GM19328 (cell line): ENCODE results near the gene FKRP.
"Not testable (repeated sequence)": the region's sequence is repeated elsewhere in the genome, so short reads cannot be mapped to it uniquely, and the experiment has no call there.

Source experiments
- ATAC-seq: cut with Tn5 transposase; IDR thresholded peaks from one replicate; pipeline ENCODE4 v1.9.1; 2021; ENCODE audit warnings: mild to moderate bottlenecking, moderate library complexity; ENCODE audit not compliant: unreplicated experiment

Gene FKRP

DNA sequence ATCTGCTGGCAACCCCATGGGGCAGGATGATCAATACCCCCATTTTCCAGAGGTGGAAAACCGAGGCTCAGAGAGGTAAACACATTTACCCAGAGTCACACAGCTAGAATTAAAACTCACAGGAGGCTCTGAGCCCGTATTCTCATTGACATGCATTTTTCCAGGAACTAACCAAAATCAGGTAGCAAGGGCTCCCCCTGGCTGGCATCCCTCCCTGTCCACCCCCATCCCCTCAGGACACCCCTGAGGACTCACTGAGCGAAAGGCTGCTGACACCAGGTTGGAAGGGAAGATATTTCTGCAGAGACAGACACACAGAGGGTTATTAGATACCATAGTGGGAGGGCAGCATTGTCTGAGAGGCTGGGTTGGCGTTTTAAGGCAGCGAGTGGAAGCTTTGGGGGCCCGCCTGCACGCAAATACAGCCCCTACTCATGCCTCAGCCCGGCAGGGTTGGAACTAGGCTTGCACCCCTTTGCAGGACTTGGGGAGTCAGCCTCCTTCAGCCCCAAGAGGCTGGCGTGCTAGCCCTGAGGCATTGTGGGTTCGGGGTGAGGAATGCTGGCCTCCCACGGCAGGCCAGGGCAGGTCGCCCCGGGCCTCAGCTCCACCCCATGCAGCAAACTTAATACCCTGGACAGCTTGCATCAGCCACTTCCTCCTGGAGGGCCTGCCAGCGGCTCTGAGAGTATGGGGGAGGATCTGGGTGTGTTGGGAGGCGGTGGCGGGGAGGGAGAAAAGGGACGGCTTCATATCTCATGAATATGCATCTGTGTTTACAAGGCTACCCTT, 38.6 kb downstream of the FKRP start:
- ATAC-seq: no peak

DNA sequence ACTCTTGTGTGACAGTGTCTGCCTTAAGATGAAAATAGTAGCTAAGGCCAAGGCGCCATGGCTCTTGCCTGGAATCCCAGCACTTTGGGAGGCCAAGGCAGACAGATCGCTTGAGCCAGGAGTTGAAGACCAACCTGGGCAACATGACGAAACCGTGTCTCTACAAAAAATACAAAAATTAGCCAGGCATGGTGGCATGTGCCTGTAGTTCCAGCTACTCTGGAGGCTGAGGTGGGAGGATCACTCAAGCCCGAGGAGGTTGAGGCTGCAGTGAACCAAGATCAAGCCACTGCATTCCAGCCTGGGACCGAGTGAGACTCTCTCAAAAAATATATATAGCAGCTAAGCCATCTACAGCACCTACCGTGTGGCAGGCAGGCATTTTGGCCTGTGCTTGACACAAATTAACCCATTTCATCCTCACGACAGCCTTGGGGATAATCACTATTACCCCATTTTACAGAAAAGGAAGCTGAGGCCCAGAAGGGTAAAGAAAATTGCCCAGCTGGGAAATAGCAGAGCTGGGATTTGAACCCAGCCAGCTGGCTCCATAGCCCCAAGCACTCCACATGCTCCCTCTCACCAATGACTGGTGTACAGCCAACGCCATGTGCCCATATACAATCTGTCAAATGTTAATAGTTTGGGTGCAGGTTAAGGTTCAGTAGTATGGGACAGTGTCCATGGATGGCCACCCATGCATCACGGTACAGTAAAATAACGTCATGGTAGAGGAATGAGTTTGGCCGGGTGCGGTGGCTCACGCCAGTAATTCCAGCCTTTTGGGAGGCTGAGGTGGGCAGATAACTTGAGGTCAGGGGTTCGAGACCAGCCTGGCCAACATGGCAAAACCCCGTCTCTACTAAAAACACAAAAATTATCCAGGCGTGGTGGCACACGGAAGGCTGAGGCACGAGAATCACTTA, 39.5 kb downstream of the FKRP start:
- ATAC-seq: no peak

DNA sequence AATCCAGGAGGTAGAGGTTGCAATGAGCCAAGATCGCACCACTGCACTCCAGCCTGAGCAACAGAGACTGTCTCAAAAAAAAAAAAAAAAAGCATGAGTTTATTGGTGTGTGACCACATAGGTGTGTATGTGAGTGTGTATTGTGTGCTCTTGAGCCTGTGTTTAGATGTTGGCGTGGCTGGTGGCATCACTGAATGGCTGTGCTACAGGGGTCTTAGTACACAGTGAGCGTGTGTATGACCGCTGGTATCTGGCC, 40.1 kb downstream of the FKRP start:
- ATAC-seq: no peak

DNA sequence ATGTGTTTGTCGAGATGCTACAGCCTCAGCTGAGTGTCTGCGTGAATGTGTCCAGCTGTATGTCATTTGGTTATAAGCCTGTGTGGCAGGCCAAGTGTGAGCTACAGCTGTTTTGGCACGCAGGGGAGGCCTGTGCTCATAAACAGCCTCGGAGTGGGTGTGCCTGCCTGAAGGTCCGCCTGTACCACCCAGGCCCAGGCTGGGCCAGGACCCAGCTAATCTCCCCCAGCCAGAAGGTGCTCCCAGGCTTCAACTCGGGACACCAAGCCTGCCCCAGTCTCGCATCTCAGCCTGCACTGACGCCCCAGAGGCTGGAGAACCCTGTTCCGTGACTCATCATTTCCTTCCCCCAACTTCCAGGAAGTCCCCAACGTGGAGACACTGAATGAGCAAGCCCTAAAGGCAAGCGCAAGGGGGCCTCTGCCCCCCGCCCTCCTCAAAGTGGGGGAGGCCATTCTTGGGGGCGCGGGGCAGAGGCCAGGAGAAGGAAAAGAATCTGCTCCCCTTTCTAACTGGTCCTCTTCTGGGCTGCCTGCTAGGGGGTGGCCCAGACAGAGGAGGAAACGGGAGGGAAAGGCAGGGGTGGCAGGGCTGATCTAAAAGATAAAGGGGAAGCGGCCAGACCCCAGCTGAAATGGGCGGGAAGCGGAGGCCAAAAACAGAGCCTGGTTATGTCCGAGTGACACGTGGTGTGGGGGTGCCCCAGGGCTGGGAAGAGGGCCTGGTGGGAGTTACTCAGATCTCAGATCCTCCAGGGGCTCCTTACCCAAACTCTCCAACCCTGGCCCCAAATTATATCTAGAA, 40.6 kb downstream of the FKRP start:
- no peak for ATAC-seq

DNA sequence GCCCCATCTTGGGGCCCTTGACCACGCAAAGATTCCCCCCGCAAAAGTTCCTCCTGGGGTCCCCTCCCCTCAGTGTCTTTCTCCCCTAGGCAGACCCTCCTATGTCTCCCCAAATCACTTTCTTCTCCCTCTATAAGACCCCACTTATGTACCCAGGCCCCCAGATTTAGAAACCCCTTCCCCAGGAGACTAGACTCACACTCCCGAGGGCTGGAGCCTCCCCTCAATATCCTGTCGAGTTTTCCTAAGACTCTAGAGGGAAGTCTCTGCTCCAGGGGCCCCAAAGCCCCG, 41.1 kb downstream of the FKRP start:
- no peak for ATAC-seq

DNA sequence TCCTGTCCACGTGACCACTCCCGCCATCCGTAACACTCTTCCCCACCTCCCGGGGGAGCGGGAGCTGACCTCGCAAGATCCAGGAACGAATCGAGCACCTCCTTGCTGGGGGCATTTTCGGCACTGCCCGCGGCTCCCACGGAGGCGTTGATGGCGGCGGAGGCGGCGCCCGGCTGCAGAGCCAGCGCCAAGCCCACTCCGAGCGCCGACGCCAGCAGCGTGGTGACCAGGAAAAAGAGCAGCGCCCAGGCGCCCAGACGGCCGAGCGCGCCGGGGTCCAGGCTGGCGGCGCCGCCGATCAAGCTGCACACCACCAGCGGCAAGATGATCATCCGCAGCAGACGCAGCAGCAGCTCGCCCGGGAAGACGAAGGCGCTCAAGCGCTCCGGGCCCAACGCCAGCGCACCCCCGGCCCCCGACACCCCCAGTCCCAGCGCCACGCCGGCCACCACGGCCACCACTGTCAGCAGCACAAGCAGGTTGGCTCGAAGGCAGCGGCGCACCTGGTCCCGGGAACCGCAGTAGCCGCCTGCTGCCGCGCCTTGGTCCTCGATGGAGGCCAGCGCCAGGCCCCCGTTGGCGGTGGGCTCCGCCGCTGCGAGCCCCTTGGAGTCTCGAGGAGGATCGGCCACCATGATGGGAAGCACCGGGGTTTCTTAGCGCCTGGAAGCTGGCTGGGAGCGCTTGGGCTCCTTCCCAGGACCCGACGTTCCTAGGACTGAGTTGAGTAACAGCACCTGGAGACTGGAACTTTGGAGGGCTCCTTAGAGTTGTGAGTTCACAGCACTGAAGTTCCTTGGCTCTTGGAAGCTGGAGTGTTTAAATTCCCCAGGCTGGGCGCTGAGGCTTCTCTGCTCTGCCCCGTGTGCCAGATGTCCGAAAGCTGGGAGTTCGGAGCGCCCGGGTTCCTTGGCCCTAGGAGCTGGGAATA, 41.7 kb downstream of the FKRP start:
- no peak for ATAC-seq

DNA sequence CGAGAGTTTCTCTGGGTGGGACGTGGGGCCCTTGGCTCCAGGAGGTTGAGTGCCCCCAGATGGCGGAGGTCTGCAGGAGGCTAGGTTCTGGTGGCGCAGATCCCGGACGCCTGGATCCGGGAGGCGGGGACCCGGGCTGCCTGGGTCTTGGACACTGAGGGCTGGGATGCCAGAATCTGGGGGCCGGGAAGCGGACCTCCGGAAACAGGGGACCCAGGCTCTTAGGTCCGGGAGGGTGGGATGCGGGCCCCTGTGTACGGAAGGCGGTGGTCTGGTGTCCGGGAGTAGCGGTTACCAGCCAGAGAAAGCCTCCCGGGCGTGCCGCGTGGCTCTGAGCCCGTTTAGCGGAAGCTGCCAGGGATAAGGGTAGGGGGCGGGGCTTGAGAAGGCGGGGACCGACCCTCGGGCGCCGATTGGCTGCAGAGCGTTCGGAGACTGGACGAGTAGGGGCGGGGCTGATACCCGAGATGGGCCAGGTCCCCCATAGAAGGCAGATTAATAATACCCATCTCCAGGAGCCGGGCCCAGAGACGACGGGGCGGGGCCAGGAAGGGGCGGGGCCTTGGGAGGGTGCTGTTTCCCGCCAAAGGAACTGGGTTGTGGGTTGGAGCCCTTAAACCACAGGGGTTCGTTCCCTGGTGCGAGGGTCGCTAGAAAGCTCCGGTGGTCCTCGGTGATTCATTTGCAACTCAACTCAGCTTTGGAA, 42.6 kb downstream of the FKRP start, which contains the start of gene SLC1A5:
TSS of gene SLC1A5 (minus strand) at position 333 of the 706 bp plus-strand sequence. CDS start 629 bp downstream, outside the sequence.
- ATAC-seq: peak; percentile 57

DNA sequence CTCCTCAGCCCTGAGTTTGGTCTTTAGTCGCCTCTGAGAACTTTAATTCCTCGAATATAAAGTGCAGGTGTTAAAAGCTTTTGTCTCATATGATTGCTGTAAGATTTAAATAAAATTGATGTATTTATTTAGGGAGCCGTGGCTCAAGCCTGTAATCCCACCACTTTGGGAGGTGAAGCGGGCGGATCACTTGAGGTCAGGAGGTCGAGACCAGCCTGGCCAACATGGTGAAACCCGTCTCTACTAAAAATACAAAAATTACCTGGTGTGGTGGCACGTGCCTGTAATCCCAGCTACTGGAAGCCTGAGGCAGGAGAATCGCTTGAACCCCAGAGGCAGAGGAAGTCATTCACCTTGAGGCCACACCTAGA, 43.1 kb downstream of the FKRP start:
- ATAC-seq: no peak

DNA sequence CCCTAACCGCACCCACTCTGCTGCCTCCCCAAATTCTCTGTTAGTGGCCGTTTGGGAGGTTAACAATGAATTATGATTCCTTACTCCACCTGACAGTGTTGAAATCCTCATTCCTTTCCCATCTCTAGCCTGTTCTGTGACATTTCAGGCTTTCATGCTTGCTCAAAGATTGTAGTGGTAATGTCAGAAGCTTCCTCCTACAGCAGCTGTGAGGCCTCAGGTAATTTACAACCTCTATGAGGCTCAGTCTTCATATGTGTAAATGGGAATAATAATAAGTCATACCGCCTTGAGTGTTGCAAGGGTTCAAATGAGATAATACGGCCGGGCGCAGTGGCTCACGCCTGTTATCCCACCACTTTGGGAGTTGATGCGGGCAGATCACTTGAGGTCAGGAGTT, 43.5 kb downstream of the FKRP start:
- no peak for ATAC-seq

DNA sequence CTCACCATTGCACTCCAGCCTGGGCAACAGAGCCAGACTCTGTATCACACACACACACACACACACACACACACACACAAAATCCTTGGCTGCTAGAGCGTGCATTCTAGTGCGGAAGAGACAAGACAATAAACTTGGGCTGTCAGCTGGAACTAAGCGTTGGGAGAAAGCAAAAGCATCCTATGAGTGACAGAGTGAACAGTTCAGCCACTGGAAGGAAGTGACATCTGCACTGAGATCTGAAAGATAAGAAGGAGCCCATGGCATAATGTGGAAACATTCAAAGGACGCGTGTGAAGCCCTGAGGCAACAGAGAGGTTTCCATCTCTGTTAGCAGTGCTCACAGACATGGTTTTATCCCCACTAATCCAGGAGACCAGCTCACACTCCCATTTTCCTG, 46.1 kb downstream of the FKRP start:
- no peak for ATAC-seq

DNA sequence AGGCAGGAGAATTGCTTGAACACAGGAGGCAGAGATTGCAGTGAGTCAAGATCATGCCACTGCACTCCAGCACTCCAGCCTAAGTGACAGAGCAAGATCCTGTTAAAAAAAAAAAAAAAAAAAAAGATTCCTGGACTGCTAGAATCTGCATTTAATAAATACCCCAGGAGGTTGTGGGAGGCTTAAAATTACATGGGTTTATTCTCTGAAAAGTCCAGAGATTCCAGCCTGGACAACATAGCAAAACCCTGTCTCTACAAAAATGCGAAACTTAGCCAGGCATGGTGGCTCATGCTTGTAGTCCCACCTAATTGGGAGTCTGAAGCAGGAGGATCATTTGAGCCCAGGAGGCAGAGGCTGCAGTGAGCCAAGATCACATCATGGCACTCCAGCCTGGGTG, 52.0 kb downstream of the FKRP start:
- no peak for ATAC-seq

DNA sequence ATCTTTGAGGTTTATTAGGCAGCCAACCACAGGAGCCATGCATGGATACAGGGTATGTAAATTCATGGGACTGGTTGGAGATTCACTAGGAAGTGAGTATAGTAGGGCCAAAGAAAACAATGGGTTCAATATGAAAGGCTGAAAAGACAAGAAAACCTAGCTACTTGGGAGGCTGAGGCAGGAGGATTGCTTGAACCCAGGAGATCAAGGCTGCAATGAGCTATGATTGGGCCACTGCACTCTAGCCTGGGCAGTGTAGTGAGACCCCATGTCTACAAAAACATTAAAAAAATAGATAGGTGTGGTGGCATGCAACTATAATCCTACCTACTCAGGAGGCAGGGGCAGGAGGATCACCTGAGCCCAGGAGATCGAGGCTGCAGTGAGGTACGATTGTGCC, 52.9 kb downstream of the FKRP start:
- ATAC-seq: no peak

DNA sequence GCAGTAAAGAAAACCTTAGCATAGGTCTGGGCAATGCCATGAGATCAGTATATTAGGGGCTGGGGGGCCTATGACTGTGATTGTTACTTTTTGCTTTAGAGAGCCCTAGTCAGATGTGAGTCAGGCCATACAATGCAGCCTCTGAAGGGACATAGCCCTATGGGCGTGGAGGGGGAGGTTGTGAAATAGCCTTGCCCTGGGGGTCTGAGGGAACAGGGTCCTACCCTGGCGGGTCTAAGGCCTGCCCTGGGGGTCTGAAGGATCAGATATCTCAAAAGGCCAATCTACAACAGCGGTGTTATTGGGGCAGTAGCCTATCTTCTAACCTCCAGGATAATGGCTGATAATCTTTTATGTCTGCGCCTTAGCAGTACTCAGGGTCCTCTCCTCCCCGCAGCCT, 56.3 kb downstream of the FKRP start:
- ATAC-seq: no peak

DNA sequence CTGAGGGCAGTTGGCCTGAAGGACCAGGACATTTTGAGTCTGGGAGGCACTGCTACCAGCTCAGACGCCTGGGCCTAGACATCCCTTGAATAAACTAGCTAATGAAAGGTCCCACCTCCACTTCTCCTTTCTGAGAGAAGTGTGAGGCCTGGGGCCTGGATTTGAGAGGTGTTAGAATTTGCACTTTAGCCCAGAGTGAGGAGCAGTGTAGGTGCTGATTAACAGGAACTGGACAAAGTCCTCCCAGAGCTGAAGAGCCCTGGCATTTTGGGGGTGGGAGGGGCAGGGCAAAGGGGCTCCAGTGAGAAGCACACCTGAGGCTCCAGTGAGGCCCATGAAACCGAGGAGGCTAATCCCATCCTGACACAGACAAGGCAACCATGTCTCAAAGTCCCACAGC, 57.7 kb downstream of the FKRP start:
- ATAC-seq: no peak

DNA sequence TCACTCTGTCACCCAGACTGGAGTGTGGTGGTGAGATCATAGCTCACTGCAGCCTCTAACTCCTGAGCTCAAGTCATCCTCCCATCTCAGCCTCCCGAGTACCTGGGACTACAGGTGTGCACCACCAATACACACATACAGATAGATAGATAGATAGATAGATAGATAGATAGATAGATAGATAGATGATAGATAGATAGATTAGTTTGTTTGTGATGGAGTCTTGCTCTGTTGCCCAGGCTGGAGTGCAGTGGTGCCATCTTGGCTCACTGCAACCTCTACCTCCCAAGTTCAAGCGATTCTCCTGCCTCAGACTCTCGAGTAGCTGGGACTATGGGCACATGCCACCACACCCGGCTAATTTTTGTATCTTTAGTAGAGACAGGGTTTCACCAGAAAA, 58.6 kb downstream of the FKRP start:
- ATAC-seq: not testable (repeated sequence)

DNA sequence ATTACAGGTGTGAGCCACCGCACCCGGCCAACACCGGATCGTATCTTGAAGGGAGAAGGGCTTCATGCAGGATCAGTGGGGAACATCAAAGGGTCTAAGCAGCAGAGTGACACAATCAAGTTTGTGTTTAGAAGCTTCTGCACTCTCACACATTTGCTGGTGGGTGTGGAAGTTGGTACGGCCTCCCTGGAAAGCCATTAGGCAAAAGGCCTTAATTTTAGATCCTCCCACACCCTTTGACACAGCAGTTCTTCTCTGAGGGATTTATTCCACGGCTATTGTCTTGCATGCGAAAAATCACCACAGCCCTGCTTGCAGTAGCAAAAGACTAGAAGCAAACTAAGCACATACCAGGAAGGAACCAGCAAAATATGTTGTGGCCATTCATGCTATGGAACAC, 60.8 kb downstream of the FKRP start:
- no peak for ATAC-seq
